AG20443 (cell line): ENCODE data around the gene KIF21B.
"Not testable (repeated sequence)": the region's sequence is repeated elsewhere in the genome, so short reads cannot be mapped to it uniquely, and the experiment has no call there.

ENCODE experiments used
- DNase-seq: peaks from one replicate; pipeline ENCODE4 v3.0.0; 2012; ENCODE audit warnings: low spot score, mixed read lengths

The KIF21B gene

GRCh38 chr1:200971428-200971903, 52.0 kb downstream of the KIF21B start:
- no peak for DNase-seq

GRCh38 chr1:200970771-200971427, 52.6 kb downstream of the KIF21B start:
- DNase-seq = no peak

- DNase-seq = no peak
Observed at GRCh38 chr1:200969726-200970561, 53.6 kb downstream of the KIF21B start.

- DNase-seq = no peak
Observed at GRCh38 chr1:200968469-200969410, 54.8 kb downstream of the KIF21B start.

GRCh38 chr1:200967693-200968468, 55.6 kb downstream of the KIF21B start:
- DNase-seq = no peak

- no peak for DNase-seq
Observed at GRCh38 chr1:200966934-200967333, 56.6 kb downstream of the KIF21B start.

GRCh38 chr1:200965111-200965805, 58.3 kb downstream of the KIF21B start:
- no peak for DNase-seq

GRCh38 chr1:200963888-200964287, 59.6 kb downstream of the KIF21B start:
- not testable (repeated sequence) for DNase-seq

- no peak for DNase-seq
Observed at GRCh38 chr1:200963076-200963475, 60.4 kb downstream of the KIF21B start.

GRCh38 chr1:200962631-200963030, 60.9 kb downstream of the KIF21B start:
- no peak for DNase-seq

GRCh38 chr1:200962151-200962550, 61.4 kb downstream of the KIF21B start:
- not testable (repeated sequence) for DNase-seq

- DNase-seq = no peak
Observed at GRCh38 chr1:200960948-200961340, 62.6 kb downstream of the KIF21B start.

GRCh38 chr1:200960236-200960947, 63.1 kb downstream of the KIF21B start:
- DNase-seq = peak; percentile 6

GRCh38 chr1:200959411-200959921, 64.0 kb downstream of the KIF21B start:
- DNase-seq = no peak

- DNase-seq = peak; percentile 5
Observed at GRCh38 chr1:200958597-200958996, 64.9 kb downstream of the KIF21B start.

GRCh38 chr1:200954434-200954833, 69.1 kb downstream of the KIF21B start:
- no peak for DNase-seq

- DNase-seq = peak; percentile 9
Observed at GRCh38 chr1:200951016-200951415, 72.5 kb downstream of the KIF21B start.

GRCh38 chr1:200949626-200950025, 73.9 kb downstream of the KIF21B start:
- DNase-seq = peak; percentile 4

GRCh38 chr1:200947059-200947566, 76.4 kb downstream of the KIF21B start:
- no peak for DNase-seq

GRCh38 chr1:200945111-200945510, 78.4 kb downstream of the KIF21B start:
- no peak for DNase-seq
